ENCODE results near the gene SH3GL3.

DNA sequence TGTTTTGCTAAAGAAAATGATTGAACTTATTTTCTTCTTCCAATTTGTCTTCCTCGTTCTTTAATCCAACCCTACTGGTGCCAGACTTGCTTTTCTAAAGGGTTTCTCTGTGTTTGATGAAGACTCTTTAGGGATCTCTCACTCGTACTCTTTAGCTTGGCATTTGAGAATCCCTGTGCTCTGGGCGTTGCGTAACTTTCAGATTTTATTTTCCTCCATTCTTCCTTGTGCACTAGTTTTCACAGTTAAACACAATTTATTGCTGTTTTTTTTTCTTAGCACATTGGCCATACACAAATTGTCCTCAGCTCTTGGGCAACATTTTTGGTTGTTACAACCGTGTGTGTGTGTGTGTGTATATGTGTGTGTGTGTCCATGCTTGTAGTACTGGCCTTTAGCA is 111.0 kb downstream of the SH3GL3 start:
- TF ChIP-seq POLR2AphosphoS5 (IDR thresholded peaks at IDR 0.05), result no peak
- TF ChIP-seq POLR2A (IDR thresholded peaks at IDR 0.05), result no peak
- TF ChIP-seq, protein P1, sequence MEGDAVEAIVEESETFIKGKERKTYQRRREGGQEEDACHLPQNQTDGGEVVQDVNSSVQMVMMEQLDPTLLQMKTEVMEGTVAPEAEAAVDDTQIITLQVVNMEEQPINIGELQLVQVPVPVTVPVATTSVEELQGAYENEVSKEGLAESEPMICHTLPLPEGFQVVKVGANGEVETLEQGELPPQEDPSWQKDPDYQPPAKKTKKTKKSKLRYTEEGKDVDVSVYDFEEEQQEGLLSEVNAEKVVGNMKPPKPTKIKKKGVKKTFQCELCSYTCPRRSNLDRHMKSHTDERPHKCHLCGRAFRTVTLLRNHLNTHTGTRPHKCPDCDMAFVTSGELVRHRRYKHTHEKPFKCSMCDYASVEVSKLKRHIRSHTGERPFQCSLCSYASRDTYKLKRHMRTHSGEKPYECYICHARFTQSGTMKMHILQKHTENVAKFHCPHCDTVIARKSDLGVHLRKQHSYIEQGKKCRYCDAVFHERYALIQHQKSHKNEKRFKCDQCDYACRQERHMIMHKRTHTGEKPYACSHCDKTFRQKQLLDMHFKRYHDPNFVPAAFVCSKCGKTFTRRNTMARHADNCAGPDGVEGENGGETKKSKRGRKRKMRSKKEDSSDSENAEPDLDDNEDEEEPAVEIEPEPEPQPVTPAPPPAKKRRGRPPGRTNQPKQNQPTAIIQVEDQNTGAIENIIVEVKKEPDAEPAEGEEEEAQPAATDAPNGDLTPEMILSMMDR (IDR thresholded peaks at IDR 0.05), result no peak
- TF ChIP-seq EP300 (IDR thresholded peaks at IDR 0.05), result no peak
